ENCODE measurements around the gene ZDHHC14. TPM values are rescaled to one million over a fixed set of nuclear protein-coding genes. Genes with fewer than 3 reads are reported as not detected.

The ZDHHC14 gene
- polyA plus RNA-seq, 1 donor (not counting 4 experiments of a cell fraction or from before 2014, with no cell fraction given) = 6.4 TPM

DNA sequence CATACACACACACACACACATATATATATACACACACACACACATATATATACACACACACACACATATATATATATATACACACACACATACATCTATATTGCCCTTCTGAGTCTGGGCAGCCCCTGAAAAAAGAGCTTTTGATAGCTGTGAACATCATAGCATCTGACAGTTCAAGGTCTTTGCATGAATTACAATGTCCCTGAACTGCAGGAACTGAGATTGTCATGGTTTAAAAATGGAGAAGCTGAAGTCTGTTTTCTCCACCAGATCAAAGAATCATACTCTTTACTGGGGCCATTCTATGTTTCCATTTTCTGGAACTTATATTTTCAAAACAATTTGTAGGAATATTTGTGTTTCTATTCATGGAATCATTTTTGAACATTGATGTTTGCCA is 189.8 kb downstream of the ZDHHC14 start:
- Histone ChIP-seq H3K27ac (ENCODE audit: control insufficient read depth, insufficient read depth, low read length) (no peak overlapping the region), H3K4me3 (ENCODE audit: control insufficient read depth in 2 of 3, extremely low read depth in 1 of 3, insufficient read depth in 2 of 3, low read depth in 1 of 3, low read length in 3 of 3) (no peak overlapping the region), H3K4me2 (ENCODE audit: control insufficient read depth, extremely low read depth, insufficient read depth, low read depth, low read length) (no peak overlapping the region), H3K4me1 (ENCODE audit: control insufficient read depth, extremely low read depth, insufficient read depth, low read length) (no peaks in the 10 kb centered on the region), H3K79me2 (ENCODE audit: control insufficient read depth, insufficient read depth, low read length) (no peaks in the 10 kb centered on the region), H3K9ac (ENCODE audit: control insufficient read depth, extremely low read depth, insufficient read depth, low read length) (no peak overlapping the region), H4K20me1 (ENCODE audit: control insufficient read depth, extremely low read depth, insufficient read depth, low read length) (no peaks in the 10 kb centered on the region), H3K9me3 (ENCODE audit: control insufficient read depth, low read depth, low read length) (no peaks in the 10 kb centered on the region), H3K9me1 (ENCODE audit: control insufficient read depth, extremely low read depth, insufficient read depth, low read length) (no peaks in the 10 kb centered on the region), H3K36me3 (ENCODE audit: control insufficient read depth in 2 of 2, extremely low read depth in 1 of 2, insufficient read depth in 2 of 2, low read length in 2 of 2) (no peaks in the 10 kb centered on the region), H3K27me3 (ENCODE audit: control insufficient read depth, extremely low read depth, insufficient read depth, low read length) (no peaks in the 10 kb centered on the region), H2AFZ (ENCODE audit: control insufficient read depth, low read length) (no peak overlapping the region)
- no peak for FAIRE-seq
- no peak for DNase-seq (ENCODE audit: low read depth, low spot score)
- dilution Hi-C loops (cut with MboI; ENCODE audit: extremely low pct_ligation_motif_present, low sequenced_read_pairs) = no loop called here
- TF ChIP-seq, protein P1, sequence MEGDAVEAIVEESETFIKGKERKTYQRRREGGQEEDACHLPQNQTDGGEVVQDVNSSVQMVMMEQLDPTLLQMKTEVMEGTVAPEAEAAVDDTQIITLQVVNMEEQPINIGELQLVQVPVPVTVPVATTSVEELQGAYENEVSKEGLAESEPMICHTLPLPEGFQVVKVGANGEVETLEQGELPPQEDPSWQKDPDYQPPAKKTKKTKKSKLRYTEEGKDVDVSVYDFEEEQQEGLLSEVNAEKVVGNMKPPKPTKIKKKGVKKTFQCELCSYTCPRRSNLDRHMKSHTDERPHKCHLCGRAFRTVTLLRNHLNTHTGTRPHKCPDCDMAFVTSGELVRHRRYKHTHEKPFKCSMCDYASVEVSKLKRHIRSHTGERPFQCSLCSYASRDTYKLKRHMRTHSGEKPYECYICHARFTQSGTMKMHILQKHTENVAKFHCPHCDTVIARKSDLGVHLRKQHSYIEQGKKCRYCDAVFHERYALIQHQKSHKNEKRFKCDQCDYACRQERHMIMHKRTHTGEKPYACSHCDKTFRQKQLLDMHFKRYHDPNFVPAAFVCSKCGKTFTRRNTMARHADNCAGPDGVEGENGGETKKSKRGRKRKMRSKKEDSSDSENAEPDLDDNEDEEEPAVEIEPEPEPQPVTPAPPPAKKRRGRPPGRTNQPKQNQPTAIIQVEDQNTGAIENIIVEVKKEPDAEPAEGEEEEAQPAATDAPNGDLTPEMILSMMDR (optimal IDR thresholded peaks at IDR 0.05 in 1 of 3, IDR thresholded peaks at IDR 0.05 in 1 of 3, conservative IDR thresholded peaks at IDR 0.05 in 1 of 3; ENCODE audit: extremely low read depth in 1 of 3, insufficient read depth in 2 of 3, low read length in 3 of 3) = no peak
- no peak for TF ChIP-seq EZH2 (IDR thresholded peaks at IDR 0.05; ENCODE audit: low read length)

DNA sequence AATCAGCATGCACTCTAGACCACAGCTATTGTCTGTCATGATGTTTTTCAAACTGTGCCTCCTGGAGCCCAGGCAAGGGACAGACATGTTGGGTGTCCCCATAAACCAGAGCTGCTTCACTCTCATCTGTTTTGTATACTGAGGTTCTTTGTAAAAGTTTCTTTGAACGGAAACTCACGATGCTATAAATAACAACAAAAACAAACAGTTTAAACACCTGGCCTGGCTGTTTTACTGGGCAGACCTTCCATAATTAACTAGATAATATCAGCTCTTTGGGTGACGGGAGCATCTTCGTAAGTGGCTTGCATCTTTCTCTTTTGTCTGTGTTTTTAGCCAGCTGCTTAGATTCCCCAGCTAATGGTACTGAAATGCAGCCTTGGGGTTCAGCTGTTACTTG is 190.3 kb downstream of the ZDHHC14 start:
- TF ChIP-seq EZH2 (IDR thresholded peaks at IDR 0.05; ENCODE audit: low read length) = no peak
- TF ChIP-seq, protein P1 (optimal IDR thresholded peaks at IDR 0.05 in 1 of 3, IDR thresholded peaks at IDR 0.05 in 1 of 3, conservative IDR thresholded peaks at IDR 0.05 in 1 of 3; ENCODE audit: extremely low read depth in 1 of 3, insufficient read depth in 2 of 3, low read length in 3 of 3) = no peak
- no peaks in the 10 kb centered on the region for H3K36me3 ChIP-seq (ENCODE audit: control insufficient read depth in 2 of 2, extremely low read depth in 1 of 2, insufficient read depth in 2 of 2, low read length in 2 of 2)
- DNase-seq (ENCODE audit: low read depth, low spot score) = no peak
- H3K9ac ChIP-seq (ENCODE audit: control insufficient read depth, extremely low read depth, insufficient read depth, low read length) = no peak overlapping the region
- H3K27ac ChIP-seq (ENCODE audit: control insufficient read depth, insufficient read depth, low read length) = no peak overlapping the region
- no peak overlapping the region for H3K4me2 ChIP-seq (ENCODE audit: control insufficient read depth, extremely low read depth, insufficient read depth, low read depth, low read length)
- no peaks in the 10 kb centered on the region for H3K9me1 ChIP-seq (ENCODE audit: control insufficient read depth, extremely low read depth, insufficient read depth, low read length)
- no peaks in the 10 kb centered on the region for H3K79me2 ChIP-seq (ENCODE audit: control insufficient read depth, insufficient read depth, low read length)
- no peak overlapping the region for H3K4me3 ChIP-seq (ENCODE audit: control insufficient read depth in 2 of 3, extremely low read depth in 1 of 3, insufficient read depth in 2 of 3, low read depth in 1 of 3, low read length in 3 of 3)
- dilution Hi-C loops (cut with MboI; ENCODE audit: extremely low pct_ligation_motif_present, low sequenced_read_pairs) = no loop called here
- no peak overlapping the region for H2AFZ ChIP-seq (ENCODE audit: control insufficient read depth, low read length)
- H3K4me1 ChIP-seq (ENCODE audit: control insufficient read depth, extremely low read depth, insufficient read depth, low read length) = no peaks in the 10 kb centered on the region
- no peaks in the 10 kb centered on the region for H3K9me3 ChIP-seq (ENCODE audit: control insufficient read depth, low read depth, low read length)
- no peak for FAIRE-seq
- no peaks in the 10 kb centered on the region for H4K20me1 ChIP-seq (ENCODE audit: control insufficient read depth, extremely low read depth, insufficient read depth, low read length)
- no peaks in the 10 kb centered on the region for H3K27me3 ChIP-seq (ENCODE audit: control insufficient read depth, extremely low read depth, insufficient read depth, low read length)
